ENCODE measurements around the gene FILIP1.

FILIP1 gene

GRCh38 chr6:75493400-75494064 lies at the start of gene FILIP1:
Gene FILIP1, minus strand, starts transcription at chr6:75493800. Its CDS starts 78,828 bp downstream, at chr6:75414972.
- peak; percentile 63 for DNase-seq

- DNase-seq = no peak
Measured at GRCh38 chr6:75543311-75543710, 49.7 kb upstream of the FILIP1 start.

GRCh38 chr6:75539136-75539535 lies 45.5 kb upstream of the FILIP1 start:
- DNase-seq = no peak

GRCh38 chr6:75532521-75532920 lies 38.9 kb upstream of the FILIP1 start:
- no peak for DNase-seq

- no peak for DNase-seq
Measured at GRCh38 chr6:75531174-75531573, 37.6 kb upstream of the FILIP1 start.

GRCh38 chr6:75530696-75531095 lies 37.1 kb upstream of the FILIP1 start:
- no peak for DNase-seq

- DNase-seq = no peak
Measured at GRCh38 chr6:75528423-75528822, 34.8 kb upstream of the FILIP1 start.

- DNase-seq = peak; percentile 91
Measured at GRCh38 chr6:75526502-75527127, 33.0 kb upstream of the FILIP1 start.

GRCh38 chr6:75525682-75526081 lies 32.1 kb upstream of the FILIP1 start:
- no peak for DNase-seq

- DNase-seq = peak; percentile 63
Measured at GRCh38 chr6:75524322-75524972, 30.8 kb upstream of the FILIP1 start.

- no peak for DNase-seq
Measured at GRCh38 chr6:75516757-75517156, 23.2 kb upstream of the FILIP1 start.

- no peak for DNase-seq
Measured at GRCh38 chr6:75512591-75512990, 19.0 kb upstream of the FILIP1 start.

- DNase-seq = no peak
Measured at GRCh38 chr6:75505424-75505823, 11.8 kb upstream of the FILIP1 start.

- DNase-seq = no peak
Measured at GRCh38 chr6:75504465-75505222, 11.0 kb upstream of the FILIP1 start.

- DNase-seq = no peak
Measured at GRCh38 chr6:75503291-75503690, 9.7 kb upstream of the FILIP1 start.

GRCh38 chr6:75502884-75503283 lies 9.3 kb upstream of the FILIP1 start:
- no peak for DNase-seq

GRCh38 chr6:75501756-75502155 lies 8.2 kb upstream of the FILIP1 start:
- DNase-seq = no peak

- DNase-seq = no peak
Measured at GRCh38 chr6:75499640-75500039, 6.0 kb upstream of the FILIP1 start.

- DNase-seq = no peak
Measured at GRCh38 chr6:75498862-75499261, 5.3 kb upstream of the FILIP1 start.

- DNase-seq = no peak
Measured at GRCh38 chr6:75497994-75498393, 4.4 kb upstream of the FILIP1 start.

GRCh38 chr6:75495011-75495410 lies 1.4 kb upstream of the FILIP1 start:
- DNase-seq = no peak

GRCh38 chr6:75494290-75494689 lies 690 bp upstream of the FILIP1 start:
- no peak for DNase-seq

- no peak for DNase-seq
Measured at GRCh38 chr6:75492386-75493153, 1.0 kb downstream of the FILIP1 start.

Data from eye (tissue), 1 donor.